Epidermal melanocyte (primary cell): Measurements from ENCODE around the gene SCRG1.
A peak's percentile ranks its signal among the peaks of the same experiment; 100 is the strongest.

ENCODE experiments used
- DNase-seq: peaks from one replicate; pipeline ENCODE4 v3.0.0; 2011; ENCODE audit warnings: low spot score; ENCODE audit not compliant: insufficient read length

Gene SCRG1

GRCh38 chr4:173411106-173411693, 12.3 kb upstream of the SCRG1 start:
- DNase-seq, result no peak

- DNase-seq, result no peak
These were observed 11.2 kb upstream of the SCRG1 start for GRCh38 chr4:173410079-173410478.

GRCh38 chr4:173405840-173406606, 7.1 kb upstream of the SCRG1 start:
- no peak for DNase-seq

- no peak for DNase-seq
These were observed 5.5 kb upstream of the SCRG1 start for GRCh38 chr4:173404296-173404865.

- no peak for DNase-seq
These were observed 4.1 kb upstream of the SCRG1 start for GRCh38 chr4:173403051-173403450.

GRCh38 chr4:173401063-173401462, 2.1 kb upstream of the SCRG1 start:
- DNase-seq, result no peak

GRCh38 chr4:173398220-173398619, 696 bp downstream of the SCRG1 start:
- no peak for DNase-seq

GRCh38 chr4:173397604-173398003, 1.3 kb downstream of the SCRG1 start:
- no peak for DNase-seq

GRCh38 chr4:173391701-173392100, 7.2 kb downstream of the SCRG1 start:
- DNase-seq, result no peak

- DNase-seq, result no peak
These were observed 12.2 kb downstream of the SCRG1 start for GRCh38 chr4:173386751-173387150.

GRCh38 chr4:173382349-173382748, 16.6 kb downstream of the SCRG1 start:
- no peak for DNase-seq

- DNase-seq, result no peak
These were observed 17.3 kb downstream of the SCRG1 start for GRCh38 chr4:173381610-173382009.

GRCh38 chr4:173380987-173381386, 17.9 kb downstream of the SCRG1 start:
- no peak for DNase-seq

- no peak for DNase-seq
These were observed 19.0 kb downstream of the SCRG1 start for GRCh38 chr4:173379929-173380328.

- DNase-seq, result no peak
These were observed 24.3 kb downstream of the SCRG1 start for GRCh38 chr4:173374588-173374987.

GRCh38 chr4:173371292-173372192, 27.4 kb downstream of the SCRG1 start:
- DNase-seq, result peak; percentile 54

GRCh38 chr4:173370477-173371291, 28.2 kb downstream of the SCRG1 start, which contains the start of gene SAP30:
Gene SAP30, plus strand, starts transcription at chr4:173370954. Its CDS starts 229 bp downstream, at chr4:173371183.
- peak; percentile 71 for DNase-seq

GRCh38 chr4:173370130-173370476, 28.8 kb downstream of the SCRG1 start:
- DNase-seq, result no peak

GRCh38 chr4:173367946-173368345, 31.0 kb downstream of the SCRG1 start:
- no peak for DNase-seq

- DNase-seq, result no peak
These were observed 31.6 kb downstream of the SCRG1 start for GRCh38 chr4:173367285-173367684.
